ENCODE measurements around the gene MFAP3L. TPM values are rescaled to one million over a fixed set of nuclear protein-coding genes. Genes with fewer than 3 reads are reported as not detected.
A peak's percentile ranks its signal among the peaks of the same experiment; 100 is the strongest.

The MFAP3L gene
- total RNA-seq, 1 experiment from 2014 or later = 4.3 TPM

DNA sequence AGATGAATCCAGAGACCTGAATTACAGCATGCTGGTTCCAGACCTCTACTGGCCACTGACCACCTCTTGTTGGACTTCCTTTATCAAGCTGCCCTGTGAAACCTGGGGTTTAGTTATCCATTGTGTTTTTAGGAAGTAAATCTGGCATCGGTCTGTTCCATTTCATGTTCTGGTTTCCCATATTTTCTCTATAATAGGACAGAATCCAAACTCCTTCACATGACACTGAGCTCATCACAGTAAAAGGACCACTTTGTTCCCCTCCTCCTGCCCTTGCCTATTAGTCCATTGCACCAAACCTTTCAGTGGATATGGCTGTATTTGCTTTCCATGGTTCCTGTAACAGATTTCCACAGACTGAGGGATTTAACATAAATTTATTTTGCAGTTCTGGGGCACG, 4.0 kb downstream of the MFAP3L start:
- DNase-seq (ENCODE audit: low spot score) = no peak

DNA sequence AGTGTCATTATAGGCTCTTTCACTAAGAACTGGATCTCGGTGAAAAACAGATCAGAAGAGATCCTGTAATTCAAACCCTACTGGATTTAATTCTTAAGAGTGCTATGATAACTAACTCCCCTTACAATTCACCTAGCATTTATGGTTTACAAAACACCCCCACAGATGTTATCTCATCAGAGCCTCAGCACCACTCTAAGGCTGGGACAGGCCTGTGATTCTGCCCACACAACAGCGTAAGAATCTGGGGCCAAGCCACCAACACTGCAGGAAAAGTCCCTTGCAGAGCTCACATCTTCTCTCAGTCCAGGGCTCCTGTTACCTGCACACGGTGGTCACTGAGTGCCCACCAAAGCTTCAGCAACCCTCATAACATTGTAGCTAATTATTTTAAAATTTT, 8.9 kb downstream of the MFAP3L start:
- no peak for DNase-seq (ENCODE audit: low spot score)

DNA sequence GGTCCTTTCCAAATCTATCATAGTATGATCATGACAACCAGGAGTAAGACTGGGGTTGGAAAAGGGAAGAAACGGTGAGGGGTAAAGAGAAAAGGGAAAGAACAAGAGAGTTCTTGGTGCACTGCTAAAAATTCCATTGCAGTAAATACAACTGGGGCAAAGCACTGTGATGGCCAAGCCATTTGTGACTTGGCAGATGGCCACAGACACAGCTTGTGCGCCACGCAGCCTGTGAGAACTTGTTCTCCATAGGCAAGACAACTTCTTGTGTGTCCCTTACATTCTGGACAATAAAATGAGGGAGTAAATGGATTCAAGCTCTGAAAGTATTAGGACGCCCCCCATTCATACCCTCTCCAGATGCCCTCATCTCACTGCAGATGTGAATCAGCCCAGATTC, 10.9 kb downstream of the MFAP3L start:
- no peak for DNase-seq (ENCODE audit: low spot score)

DNA sequence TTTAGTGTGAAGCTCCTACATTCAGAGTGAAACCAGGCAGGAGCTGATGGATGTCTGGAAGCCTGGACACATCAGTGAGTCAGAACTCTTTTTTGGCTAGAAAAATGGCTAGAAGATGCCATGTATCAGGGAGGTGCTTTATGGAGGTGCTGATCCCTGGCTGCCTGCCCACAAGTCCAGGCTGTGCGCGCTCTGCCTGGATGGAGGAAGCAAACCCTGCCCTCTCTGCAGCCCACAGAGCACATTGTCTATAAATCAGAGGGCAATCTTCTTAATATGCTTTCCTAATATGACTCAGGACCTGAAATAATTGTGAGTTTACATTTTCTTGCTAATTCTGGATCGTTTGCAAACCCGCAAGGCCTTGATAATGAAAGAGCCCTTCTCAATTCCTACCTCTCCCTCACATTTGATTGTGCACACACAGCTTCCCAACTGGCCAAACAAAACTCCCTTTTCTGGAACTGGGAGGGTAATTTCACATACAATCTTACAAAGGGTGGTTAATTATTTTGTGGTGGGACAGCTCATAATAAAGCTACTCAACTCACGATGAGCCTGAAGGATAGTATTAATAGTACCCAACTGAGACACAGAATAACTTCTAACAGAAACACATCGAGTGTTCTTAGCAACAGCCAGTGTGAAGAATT, 11.7 kb downstream of the MFAP3L start:
- DNase-seq (ENCODE audit: low spot score) = peak; percentile 68

DNA sequence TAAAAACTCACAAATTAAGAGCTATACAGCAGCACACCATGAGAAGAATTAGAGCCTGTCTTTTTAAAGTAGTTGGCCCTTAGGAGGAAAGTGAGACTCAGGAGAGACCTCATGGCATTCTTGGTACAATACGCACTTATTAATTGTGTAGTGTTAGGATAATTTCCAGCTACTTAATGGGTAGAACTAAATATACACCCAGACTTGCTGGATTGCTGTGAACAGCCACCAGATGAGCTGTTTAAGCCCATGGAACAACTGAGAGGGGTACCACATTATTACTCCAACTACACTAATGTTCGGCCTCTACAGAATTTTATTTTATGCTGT, 13.6 kb downstream of the MFAP3L start:
- no peak for DNase-seq (ENCODE audit: low spot score)

DNA sequence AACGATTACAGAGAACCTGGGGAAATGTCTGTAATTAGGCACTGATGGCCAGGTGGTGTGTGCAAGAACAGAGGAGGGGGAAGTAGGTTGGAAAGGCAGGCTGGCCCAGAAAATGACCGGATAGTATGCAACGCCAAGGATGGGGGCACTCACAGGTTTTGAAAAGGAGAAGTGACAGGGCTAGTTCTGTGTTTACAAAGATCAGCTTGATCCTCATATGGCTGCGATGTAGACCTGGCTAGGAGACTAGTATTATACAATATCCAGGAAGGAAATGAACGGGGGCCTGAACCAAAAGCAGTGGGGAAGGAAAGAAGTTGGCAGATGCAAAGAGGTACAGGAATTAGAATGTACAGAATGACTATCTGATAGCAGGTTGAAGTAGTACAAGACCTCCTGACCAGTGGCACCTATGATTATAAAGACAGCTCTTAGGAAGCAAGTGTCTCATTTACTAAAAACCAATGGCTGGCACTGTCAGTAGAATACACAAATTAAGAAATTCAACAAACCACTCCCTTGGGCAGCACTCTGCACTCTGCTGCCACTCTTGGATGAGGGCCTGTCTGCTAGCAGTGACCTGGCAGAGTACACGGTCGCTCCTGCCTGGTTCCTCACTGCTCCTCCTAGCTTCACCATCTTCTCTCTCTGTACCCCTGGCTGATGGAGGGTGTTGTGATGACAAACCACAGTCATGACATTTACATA, 14.1 kb downstream of the MFAP3L start:
- no peak for DNase-seq (ENCODE audit: low spot score)

DNA sequence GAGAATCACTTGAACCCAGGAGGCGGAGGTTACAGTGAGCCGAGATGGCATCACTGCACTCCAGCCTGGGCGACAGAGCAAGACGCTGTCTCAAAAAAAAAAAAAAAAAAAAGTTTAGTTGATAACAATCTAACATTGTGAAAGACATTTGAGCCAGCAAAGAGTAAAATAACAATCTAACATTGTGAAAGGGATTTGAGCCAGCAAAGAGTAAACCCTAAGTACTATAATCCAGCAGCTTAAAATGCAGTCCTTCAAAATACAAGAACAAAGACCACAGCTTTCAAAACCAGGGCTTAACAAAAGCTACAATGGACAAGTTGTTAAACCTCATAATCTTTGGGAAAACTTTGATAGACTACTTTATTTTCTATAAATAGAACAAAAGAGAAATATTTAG, 16.9 kb downstream of the MFAP3L start:
- DNase-seq (ENCODE audit: low spot score) = no peak

DNA sequence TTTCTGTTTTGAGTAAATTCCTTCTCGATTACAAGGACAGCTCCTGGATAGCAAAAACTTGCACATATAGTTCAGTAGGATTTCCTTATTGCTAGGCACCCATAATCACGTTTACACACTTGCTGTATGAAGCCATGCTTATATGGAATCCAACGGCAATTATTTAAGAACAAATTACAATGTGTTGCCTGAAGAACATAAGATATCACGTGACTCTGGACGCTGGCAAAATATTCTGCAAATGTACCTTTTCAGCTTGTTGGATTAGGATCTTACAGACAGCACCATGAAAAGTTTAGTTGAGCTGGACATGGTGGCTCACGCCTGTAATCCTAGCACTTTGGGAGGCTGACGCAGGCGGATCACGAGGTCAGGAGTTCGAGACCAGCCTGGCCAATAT, 17.4 kb downstream of the MFAP3L start:
- DNase-seq (ENCODE audit: low spot score) = no peak

DNA sequence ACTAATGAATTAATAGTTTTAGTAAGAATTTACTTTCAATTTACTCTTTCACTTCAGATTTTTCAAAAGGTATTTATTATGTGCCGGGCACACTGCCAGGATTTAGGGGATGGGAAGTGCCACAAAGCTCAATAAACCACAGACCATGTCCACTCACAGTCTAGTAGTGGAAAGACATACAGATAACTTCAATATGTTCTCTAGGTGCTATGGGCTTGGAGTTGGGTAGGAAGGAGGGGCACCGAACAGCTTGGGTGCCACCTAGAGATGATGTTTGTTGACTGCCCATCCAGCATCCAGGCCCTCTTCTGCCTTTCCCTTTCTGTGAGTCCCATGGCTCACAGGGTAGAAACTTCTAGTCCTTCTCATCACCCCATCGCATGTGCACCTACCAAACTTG, 17.8 kb downstream of the MFAP3L start:
- DNase-seq (ENCODE audit: low spot score) = peak; percentile 14

DNA sequence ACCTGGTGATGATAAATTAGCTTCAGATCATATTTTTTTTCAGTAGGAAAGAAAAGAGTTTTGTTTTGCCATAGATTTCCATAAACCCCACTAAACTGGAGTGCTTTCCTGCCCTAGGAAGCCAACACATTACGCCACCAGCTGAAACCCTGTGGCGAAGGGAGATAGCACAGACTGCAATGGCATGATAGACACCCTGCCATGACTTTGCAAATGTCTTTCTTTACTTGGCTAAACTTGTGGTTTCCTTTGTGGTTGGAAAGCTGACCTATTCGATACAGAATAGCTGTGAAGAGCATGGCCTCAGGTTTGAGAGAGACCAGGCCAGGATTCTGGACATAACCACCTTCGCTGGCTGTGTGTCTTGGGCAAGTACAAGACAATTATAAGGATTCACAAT, 19.1 kb downstream of the MFAP3L start:
- peak; percentile 74 for DNase-seq (ENCODE audit: low spot score)

DNA sequence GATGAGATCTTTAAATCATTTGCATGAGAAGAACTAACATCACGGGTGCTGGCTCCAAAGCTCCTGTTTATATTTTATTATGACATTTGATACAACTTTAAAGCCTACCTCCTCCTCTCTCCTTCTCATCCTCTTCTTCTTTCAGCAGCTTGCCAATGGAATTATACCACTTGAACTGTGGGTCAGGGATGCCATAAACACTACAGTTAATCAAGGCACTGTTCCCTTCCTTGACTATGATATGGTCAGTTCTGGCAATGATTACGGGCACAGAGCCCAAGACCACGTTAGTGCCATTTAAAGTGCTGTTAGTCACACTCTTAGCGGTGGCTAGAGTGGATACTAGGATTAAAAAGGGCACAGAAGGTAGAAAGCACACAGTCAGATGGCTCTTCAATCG, 20.7 kb downstream of the MFAP3L start:
- peak; percentile 79 for DNase-seq (ENCODE audit: low spot score)

DNA sequence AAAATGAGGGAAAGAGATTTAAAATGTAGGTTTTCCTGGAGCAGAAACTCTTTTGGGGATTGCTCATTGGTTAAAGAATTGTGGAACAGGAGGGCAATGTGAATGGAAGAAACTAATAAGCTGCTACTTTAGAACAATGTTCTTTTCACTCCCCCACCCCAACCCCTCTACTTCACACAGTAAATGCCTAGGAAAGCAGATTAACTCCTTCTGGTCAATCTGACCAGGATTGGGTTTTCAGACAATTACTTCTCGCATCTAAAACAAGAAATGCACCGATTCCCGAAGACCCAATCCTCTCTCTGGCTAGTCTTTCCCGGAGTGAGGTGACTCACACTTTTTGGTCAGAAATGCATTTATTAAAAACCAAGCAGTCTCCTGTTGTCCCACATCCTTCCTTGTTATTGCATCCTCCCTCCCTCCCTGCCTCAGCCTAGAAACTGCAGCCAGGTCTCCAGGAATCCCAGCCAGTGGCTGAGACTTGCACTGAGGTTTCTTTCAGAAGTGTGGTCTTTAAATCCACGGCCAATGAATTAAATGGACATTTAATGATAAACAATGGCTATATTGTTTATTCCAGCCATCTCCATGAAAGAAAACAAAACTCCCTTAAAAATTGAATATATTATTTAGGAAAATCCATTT, 21.4 kb downstream of the MFAP3L start:
- peak; percentile 78 for DNase-seq (ENCODE audit: low spot score)

DNA sequence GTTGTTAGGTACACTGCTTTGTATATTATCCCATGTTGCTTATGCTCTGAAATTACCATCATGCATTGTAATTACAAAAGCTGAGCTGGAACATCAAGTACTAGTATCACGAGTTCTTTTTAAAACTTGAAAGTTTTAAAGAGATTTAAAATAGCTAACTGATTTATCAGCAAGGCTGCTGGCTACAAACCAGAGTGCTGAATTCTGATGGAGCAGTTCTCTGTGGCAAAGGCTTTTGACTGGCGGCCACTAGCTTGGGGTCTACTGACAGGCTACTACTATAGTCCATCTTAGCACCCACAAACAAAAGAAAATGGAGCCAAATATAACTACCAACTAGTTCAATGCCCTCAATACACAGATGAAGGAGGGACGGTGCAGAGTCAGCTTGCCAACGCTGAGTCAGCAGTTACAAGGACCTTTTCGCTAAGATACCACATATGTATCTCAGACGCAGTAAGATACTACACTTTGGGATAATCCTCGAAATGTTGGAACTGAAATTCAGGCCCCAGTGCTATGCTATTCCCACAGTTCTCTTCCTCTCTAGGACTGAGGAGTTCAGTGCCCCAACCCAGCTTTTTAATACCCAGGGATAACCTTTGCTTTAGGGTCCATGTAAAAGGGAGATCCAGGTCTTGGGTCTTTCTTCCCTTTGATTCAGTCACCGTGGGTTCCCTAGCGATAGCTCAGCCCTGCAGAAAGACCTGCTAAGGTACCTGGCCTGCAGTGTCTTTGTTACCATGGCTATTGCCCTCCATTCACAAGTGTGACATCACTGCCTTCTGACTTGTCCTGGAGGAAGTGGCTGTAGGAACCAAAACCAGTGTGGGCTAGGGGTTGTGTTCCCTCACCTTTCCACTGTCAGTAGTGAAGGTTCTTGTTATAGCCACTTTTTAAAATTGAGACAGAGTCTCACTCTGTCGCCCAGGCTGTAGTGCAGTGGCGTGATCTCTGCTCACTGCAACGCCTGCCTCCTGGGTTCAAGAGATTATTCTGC, 22.8 kb downstream of the MFAP3L start:
- DNase-seq (ENCODE audit: low spot score) = no peak

DNA sequence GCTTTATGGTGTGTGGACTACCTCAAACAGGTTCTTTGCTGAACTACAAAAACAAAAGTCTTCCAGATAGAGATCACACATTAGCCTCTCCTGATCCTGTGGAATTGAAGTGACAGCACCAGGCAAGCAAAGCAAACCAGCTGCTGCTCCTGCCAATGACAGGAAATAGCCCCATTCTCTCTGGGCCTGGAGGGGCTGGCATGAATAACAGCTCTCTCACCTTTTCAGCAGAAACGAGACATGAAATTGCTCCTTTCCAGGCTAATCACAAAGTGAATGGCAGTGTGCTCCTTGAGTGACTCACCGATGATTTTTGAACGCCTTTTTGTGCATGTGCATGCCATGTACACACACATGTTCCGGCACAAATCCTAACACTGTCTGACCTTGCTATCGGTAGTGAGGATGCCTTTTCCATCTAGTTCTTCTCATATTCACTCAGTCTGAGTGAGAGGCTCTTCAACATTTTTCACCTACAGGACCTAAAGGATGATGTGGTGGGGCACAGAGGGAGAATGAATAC, 24.4 kb downstream of the MFAP3L start:
- no peak for DNase-seq (ENCODE audit: low spot score)

DNA sequence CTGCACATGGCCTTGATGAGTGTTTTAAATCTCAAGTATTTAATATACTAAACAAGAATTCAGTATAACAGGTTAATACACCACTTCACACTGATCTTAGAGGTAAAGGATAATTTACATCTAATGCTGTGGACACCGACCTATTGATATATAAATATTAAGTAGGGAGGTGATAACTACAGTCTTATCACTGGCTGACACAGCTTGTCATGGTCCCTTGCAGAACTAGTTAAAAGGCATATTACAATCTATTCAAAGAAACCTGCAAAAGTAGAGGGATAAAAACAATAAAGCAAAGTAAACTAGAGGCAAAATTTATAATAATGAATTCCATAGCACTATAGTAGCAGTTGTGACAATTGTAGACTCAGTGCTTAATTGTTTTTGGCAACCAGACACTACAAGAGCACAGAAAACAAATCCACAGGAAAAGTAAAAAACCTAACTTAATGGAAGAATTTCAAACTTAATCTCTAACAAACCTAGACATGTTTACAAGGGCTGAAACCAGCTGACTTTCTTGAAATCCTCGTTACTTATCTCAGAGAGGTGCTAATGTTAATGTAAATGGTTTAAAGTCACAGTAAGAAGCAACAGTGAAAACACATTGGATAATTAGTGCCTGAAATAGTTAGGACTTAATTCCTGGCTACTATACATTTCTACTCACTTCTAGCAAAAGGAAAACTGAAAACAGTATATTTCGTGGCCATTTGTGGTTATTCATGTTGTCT, 25.0 kb downstream of the MFAP3L start:
- DNase-seq (ENCODE audit: low spot score) = no peak

DNA sequence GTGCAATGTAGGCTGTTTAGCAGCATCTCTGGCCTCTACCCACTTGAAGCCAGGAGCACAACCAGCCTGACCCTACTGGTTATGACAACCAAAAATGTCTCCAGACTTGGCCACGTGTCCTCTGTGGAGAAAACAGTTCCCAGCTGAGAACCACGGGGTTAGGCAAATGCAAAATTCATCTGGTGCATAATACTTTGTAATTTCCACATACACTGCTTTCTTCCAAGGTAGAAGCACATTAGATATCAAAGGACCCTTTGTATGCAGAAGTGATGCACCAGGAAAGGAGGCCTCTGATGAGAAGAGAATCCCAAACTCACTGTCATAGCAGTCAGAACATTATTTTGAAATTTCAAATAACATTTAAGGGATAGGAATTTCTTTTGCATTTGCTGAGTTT, 26.3 kb downstream of the MFAP3L start:
- DNase-seq (ENCODE audit: low spot score) = no peak

DNA sequence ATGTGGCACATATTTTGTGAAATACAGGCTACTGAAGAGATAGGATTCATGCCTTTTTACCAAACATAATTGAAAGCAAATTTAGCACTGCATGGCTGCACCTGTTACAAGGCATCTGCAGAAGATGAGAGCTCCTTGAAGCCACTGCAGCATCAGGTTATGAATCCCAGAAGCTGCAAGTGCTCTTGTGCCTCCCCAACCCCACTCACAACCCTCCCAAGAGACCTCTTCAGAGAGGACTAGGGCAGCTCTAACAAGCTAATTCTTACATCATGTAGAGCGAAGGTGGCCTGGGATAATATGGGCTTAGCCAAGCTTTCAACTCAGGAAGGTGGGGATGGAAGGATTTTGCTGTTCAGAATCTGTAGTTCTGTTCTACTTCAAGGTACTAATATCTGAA, 27.2 kb downstream of the MFAP3L start:
- no peak for DNase-seq (ENCODE audit: low spot score)

DNA sequence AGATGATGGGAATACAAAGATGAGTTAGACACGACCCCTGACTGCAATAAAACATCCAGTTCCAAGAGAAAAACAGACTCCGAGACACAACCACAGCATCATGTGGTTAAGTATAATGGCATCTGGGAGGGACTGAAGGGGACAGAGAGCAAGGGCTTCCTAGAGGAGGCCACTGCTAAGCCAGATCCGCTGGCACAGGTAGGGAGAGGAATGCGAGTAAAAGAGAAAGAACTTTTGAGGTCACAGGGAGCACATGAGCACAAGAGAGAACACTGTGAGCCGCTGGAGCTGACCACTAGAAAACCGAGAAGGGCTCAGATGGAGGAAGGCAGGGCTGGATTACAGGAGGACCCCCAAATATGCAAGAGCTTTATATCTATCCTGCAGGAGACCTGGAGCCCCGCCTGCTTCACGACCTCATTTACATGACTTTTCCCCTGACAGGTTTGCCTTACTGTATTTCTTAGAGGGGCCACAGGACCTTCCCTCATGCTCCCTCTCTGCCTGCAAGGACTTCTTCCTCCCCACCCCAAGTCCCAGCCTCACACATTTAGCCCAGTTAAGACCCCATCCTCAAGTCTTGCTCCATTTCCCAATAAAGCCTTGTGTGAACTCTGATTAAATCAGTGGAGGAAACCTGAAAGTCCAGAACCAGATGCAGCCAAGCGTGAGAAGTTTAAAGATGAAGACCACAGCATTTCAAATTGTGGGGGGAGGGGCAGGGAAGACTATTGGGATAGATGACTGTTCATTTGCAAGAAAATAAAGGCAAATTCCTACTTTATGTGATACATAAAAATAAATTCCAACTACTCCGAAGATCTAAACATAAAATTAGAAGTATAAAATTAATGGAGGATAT, 29.6 kb downstream of the MFAP3L start:
- DNase-seq (ENCODE audit: low spot score) = no peak

DNA sequence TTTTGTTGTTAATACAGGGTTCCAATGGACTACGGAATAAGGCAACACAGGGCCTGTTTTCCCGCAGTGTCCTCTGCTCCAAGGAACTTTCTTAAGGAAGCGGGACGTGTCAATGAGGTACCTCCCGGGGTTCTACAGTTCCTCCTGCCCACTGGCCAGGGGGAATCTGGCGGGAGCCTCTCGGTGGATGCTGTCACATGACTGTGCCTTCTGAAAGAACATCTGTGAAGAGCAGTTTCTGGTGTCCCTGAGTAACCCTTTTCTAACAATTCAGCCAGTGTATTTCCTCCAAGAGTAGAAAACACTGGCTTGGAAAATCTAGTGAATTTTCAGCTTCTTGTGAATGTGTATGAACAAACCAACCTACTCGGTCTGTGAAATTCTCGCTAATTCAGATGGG, 32.7 kb downstream of the MFAP3L start:
- DNase-seq (ENCODE audit: low spot score) = no peak

DNA sequence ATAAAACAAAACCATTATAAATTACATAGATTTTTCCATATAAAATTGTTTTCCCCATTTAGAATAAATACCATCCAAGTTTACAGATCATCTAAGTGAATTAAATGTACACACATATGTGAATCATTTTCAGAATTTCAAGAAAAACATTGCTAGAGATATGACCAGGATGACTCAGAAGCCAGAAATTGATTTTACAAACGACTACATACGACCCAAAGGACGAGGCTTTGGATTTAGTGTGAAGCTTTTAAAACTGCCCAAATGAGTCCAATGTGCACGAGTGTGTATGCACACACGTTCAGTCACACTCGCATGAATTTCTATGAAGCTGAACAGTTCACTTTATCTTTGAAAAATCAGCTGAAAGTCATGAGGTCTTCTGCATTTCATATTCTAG, 37.9 kb downstream of the MFAP3L start:
- DNase-seq (ENCODE audit: low spot score) = no peak

Measured in H4 (cell line).